ENCODE data around the gene OLFML1. TPM values are rescaled to one million over a fixed set of nuclear protein-coding genes. Genes with fewer than 3 reads are reported as not detected.

The OLFML1 gene
- total and polyA plus RNA-seq, 10 of the 15 experiments (the other 5 are each of a cell fraction or from before 2014, with no cell fraction given): 0.04 to 0.71 (median 0.21) TPM; not detected in 6

DNA sequence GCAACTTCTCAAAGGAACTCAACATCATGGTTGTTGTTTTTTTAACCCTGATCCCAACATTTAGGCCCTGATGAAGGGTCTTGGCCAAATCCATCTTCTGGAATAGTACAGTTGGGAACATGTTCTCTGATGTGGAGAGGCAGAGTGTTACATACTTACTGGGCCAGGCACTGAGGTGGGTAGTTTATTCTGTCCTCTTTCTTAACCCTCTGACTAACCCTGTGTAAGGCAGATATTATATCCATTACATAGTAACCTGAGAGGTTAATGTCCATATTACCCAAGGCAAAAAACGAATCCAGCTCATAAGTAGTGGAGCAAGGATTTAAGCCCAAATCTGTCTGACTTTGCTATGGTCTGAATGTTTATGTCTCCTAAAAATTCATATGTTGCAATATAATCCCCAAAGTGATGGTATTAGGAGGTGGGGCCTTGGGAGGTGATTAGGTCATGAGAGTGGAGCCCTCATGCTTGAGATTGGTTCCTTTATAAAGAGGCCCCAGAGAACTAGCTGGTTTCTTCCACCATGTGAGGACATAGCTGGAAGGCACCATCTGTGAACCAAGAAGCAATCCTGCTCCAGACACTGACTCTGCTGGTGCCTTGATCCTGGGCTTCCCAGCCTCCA lies 44.8 kb downstream of the OLFML1 start:
- Histone ChIP-seq H3K27me3 (replicated peaks in 1 of 2; ENCODE audit: control insufficient read depth in 2 of 2, insufficient read depth in 2 of 2, low read length in 1 of 2) (no peaks in the 10 kb centered on the region), H3K4me2 (ENCODE audit: control insufficient read depth, insufficient read depth) (no peak overlapping the region), H3K36me3 (ENCODE audit: control insufficient read depth in 2 of 2, insufficient read depth in 2 of 2, low read length in 1 of 2) (peaks cover 0 to 3% of the 10 kb centered on the region in 2 experiments; a peak in 1 of 4 replicates), H3K9me3 (replicated peaks; ENCODE audit: control insufficient read depth, insufficient read depth, low read length) (no peaks in the 10 kb centered on the region; the same call in 2 of the 3 replicates), H3K4me3 (no peak overlapping the region), H3K27ac (ENCODE audit: control insufficient read depth, insufficient read depth) (peak overlapping the region; percentile 51), H2AFZ (ENCODE audit: control insufficient read depth, low read depth, low read length) (no peak overlapping the region), H3K4me1 (ENCODE audit: control insufficient read depth, insufficient read depth, low read length) (peaks cover 89% of the 10 kb centered on the region), H4K20me1 (ENCODE audit: control insufficient read depth, insufficient read depth) (no peaks in the 10 kb centered on the region), H3K9ac (ENCODE audit: control insufficient read depth, insufficient read depth, low read length) (no peak overlapping the region), H3K79me2 (ENCODE audit: control insufficient read depth, insufficient read depth, low read length) (peaks cover 90% of the 10 kb centered on the region)
- in situ Hi-C loops (cut with MboI) (no loop called here), intact Hi-C loops (cut with micrococcal nuclease; ENCODE audit: unreplicated experiment) (no loop called here)
- DNase-seq (ENCODE audit: low read depth, low spot score) (no peak), ATAC-seq (no peak), FAIRE-seq (no peak)
- ChIA-PET RAD21 (ENCODE audit: unreplicated experiment) (interaction anchor here (0.9 to 2.7 kb wide), 5 partner anchors 9 to 33 kb away, joined by 4 to 34 read pairs (median 5); partner anchors contain the start of gene PPFIBP2), CTCF (interaction anchor here (1.0 to 3.9 kb wide), 5 partner anchors 8 to 86 kb away, joined by 3 to 27 read pairs (median 4); no protein-coding TSS in a partner anchor), SMC1A (ENCODE audit: uncharacterized antibody, unreplicated experiment) (interaction anchor here (1.0 to 6.3 kb wide), 8 partner anchors 9 to 98 kb away, joined by 3 to 107 read pairs (median 4); partner anchors contain the start of gene PPFIBP2), POLR2A (interaction anchor here (0.9 to 7.6 kb wide), 5 partner anchors 8 to 57 kb away, joined by 3 to 78 read pairs (median 4); no protein-coding TSS in a partner anchor)
- TF ChIP-seq, protein P1, sequence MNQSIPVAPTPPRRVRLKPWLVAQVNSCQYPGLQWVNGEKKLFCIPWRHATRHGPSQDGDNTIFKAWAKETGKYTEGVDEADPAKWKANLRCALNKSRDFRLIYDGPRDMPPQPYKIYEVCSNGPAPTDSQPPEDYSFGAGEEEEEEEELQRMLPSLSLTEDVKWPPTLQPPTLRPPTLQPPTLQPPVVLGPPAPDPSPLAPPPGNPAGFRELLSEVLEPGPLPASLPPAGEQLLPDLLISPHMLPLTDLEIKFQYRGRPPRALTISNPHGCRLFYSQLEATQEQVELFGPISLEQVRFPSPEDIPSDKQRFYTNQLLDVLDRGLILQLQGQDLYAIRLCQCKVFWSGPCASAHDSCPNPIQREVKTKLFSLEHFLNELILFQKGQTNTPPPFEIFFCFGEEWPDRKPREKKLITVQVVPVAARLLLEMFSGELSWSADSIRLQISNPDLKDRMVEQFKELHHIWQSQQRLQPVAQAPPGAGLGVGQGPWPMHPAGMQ (IDR thresholded peaks at IDR 0.05; ENCODE audit: borderline replicate concordance): no peak
- TF ChIP-seq BHLHE40 (IDR thresholded peaks at IDR 0.05; ENCODE audit: borderline replicate concordance in 1 of 2, low read depth in 2 of 2, low read length in 1 of 2): no peak
- WGBS (ENCODE audit: insufficient coverage, insufficient replicate concordance, low lambda C conversion rate, missing lambda C conversion rate): 47% methylated on average over 1 of the region's 1 CpG
- BruUV-seq (replicated peaks): no TSS peak

DNA sequence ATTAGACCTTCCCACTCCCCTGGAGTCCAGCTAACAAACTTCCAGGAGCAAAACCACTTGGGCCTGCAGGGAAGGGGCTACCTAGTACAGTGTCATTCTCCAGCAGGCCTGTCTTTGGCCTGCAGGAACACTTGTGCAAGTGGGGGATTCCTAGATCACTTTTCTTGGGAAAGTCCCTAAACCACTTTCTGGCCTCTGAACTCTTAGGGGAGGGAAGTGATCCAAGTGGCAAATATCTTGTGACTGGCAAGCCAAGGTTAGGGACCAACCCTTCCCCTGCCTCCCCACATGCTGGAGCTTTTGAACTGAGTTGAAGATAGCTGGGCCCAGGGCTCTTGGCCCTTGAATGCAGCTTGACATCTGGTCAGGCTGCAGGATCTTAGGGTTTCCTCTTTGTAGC lies 45.7 kb downstream of the OLFML1 start:
- RAD21 ChIA-PET (ENCODE audit: unreplicated experiment): interaction anchor here (0.8 to 2.7 kb wide), 7 partner anchors 9 to 178 kb away, joined by 4 to 34 read pairs (median 4); no protein-coding TSS in a partner anchor
- CTCF ChIA-PET: interaction anchor here (0.6 to 4.8 kb wide), 7 partner anchors 9 to 86 kb away, joined by 3 to 32 read pairs (median 4); partner anchors contain the start of gene PPFIBP2
- in situ Hi-C loops (cut with MboI): no loop called here
- SMC1A ChIA-PET (ENCODE audit: uncharacterized antibody, unreplicated experiment): interaction anchor here (0.6 to 6.3 kb wide), 9 partner anchors 10 to 71 kb away, joined by 3 to 107 read pairs (median 5); partner anchors contain the start of gene PPFIBP2
- Histone ChIP-seq H3K27me3 (replicated peaks in 1 of 2; ENCODE audit: control insufficient read depth in 2 of 2, insufficient read depth in 2 of 2, low read length in 1 of 2) (no peaks in the 10 kb centered on the region), H3K79me2 (ENCODE audit: control insufficient read depth, insufficient read depth, low read length) (peaks cover 90% of the 10 kb centered on the region), H3K4me3 (no peak overlapping the region), H3K27ac (ENCODE audit: control insufficient read depth, insufficient read depth) (peak overlapping the region; percentile 51), H3K4me2 (ENCODE audit: control insufficient read depth, insufficient read depth) (peak overlapping the region; percentile 33), H3K9me3 (replicated peaks; ENCODE audit: control insufficient read depth, insufficient read depth, low read length) (no peaks in the 10 kb centered on the region; the same call in 2 of the 3 replicates), H3K36me3 (ENCODE audit: control insufficient read depth in 2 of 2, insufficient read depth in 2 of 2, low read length in 1 of 2) (peaks cover 0 to 3% of the 10 kb centered on the region in 2 experiments; a peak in 1 of 4 replicates), H2AFZ (ENCODE audit: control insufficient read depth, low read depth, low read length) (no peak overlapping the region), H3K9ac (ENCODE audit: control insufficient read depth, insufficient read depth, low read length) (peak overlapping the region; percentile 13; the same call in 1 of the 2 replicates), H4K20me1 (ENCODE audit: control insufficient read depth, insufficient read depth) (no peaks in the 10 kb centered on the region), H3K4me1 (ENCODE audit: control insufficient read depth, insufficient read depth, low read length) (peaks cover 92% of the 10 kb centered on the region)
- ATAC-seq (peak; percentile 62), DNase-seq (ENCODE audit: low read depth, low spot score) (no peak), FAIRE-seq (no peak)
- intact Hi-C loops (cut with micrococcal nuclease; ENCODE audit: unreplicated experiment): no loop called here
- BruUV-seq (replicated peaks): no TSS peak
- POLR2A ChIA-PET: interaction anchor here (0.9 to 7.6 kb wide), 5 partner anchors 9 to 58 kb away, joined by 3 to 78 read pairs (median 4); no protein-coding TSS in a partner anchor
- TF ChIP-seq, protein P2, sequence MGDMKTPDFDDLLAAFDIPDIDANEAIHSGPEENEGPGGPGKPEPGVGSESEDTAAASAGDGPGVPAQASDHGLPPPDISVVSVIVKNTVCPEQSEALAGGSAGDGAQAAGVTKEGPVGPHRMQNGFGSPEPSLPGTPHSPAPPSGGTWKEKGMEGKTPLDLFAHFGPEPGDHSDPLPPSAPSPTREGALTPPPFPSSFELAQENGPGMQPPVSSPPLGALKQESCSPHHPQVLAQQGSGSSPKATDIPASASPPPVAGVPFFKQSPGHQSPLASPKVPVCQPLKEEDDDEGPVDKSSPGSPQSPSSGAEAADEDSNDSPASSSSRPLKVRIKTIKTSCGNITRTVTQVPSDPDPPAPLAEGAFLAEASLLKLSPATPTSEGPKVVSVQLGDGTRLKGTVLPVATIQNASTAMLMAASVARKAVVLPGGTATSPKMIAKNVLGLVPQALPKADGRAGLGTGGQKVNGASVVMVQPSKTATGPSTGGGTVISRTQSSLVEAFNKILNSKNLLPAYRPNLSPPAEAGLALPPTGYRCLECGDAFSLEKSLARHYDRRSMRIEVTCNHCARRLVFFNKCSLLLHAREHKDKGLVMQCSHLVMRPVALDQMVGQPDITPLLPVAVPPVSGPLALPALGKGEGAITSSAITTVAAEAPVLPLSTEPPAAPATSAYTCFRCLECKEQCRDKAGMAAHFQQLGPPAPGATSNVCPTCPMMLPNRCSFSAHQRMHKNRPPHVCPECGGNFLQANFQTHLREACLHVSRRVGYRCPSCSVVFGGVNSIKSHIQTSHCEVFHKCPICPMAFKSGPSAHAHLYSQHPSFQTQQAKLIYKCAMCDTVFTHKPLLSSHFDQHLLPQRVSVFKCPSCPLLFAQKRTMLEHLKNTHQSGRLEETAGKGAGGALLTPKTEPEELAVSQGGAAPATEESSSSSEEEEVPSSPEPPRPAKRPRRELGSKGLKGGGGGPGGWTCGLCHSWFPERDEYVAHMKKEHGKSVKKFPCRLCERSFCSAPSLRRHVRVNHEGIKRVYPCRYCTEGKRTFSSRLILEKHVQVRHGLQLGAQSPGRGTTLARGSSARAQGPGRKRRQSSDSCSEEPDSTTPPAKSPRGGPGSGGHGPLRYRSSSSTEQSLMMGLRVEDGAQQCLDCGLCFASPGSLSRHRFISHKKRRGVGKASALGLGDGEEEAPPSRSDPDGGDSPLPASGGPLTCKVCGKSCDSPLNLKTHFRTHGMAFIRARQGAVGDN (IDR thresholded peaks at IDR 0.05): peak; percentile 85
- TF ChIP-seq SPI1 (IDR thresholded peaks at IDR 0.05; ENCODE audit: borderline replicate concordance, insufficient read depth, low read depth, low read length) (peak; percentile 83), TAF1 (IDR thresholded peaks at IDR 0.05; ENCODE audit: borderline replicate concordance, low read depth, low read length) (no peak), BMI1 (IDR thresholded peaks at IDR 0.05; ENCODE audit: borderline replicate concordance) (no peak), POU2F2 (IDR thresholded peaks at IDR 0.05; ENCODE audit: borderline replicate concordance, low read depth, low read length) (0 out of 3 replicates have a peak, but pooled peaks have one; percentile 41), EED (IDR thresholded peaks at IDR 0.05; ENCODE audit: low read depth) (peak; percentile 68; the same call in 1 of the 2 replicates), JUND (IDR thresholded peaks at IDR 0.05; ENCODE audit: low read depth, low read length) (no peak)
